Amygdala (tissue), 56 donors: ENCODE results near the gene ACD.

Source experiments
- DNase-seq, 56 donors: peaks; one replicate each; lab custom pipeline; 2025; lab: John Stamatoyannopoulos, UW

The ACD gene

GRCh38 chr16:67649494-67649931, 10.5 kb downstream of the ACD start:
- no peak for DNase-seq

GRCh38 chr16:67648764-67649407, 11.2 kb downstream of the ACD start:
- no peak for DNase-seq

GRCh38 chr16:67648088-67648763, 11.8 kb downstream of the ACD start:
- DNase-seq, result no peak

- no peak for DNase-seq
Measured at GRCh38 chr16:67647681-67648080, 12.4 kb downstream of the ACD start.

- DNase-seq, result no peak
Measured at GRCh38 chr16:67647111-67647651, 12.9 kb downstream of the ACD start.

- no peak for DNase-seq
Measured at GRCh38 chr16:67645397-67646121, 14.5 kb downstream of the ACD start.

- no peak for DNase-seq
Measured at GRCh38 chr16:67644038-67644437, 16.0 kb downstream of the ACD start.

GRCh38 chr16:67641779-67642708, 18.0 kb downstream of the ACD start:
- peak in 45 of 56 donors; percentile 13 to 80 (median 53) for DNase-seq

GRCh38 chr16:67637625-67638024, 22.4 kb downstream of the ACD start:
- DNase-seq, result no peak

GRCh38 chr16:67636713-67637112, 23.3 kb downstream of the ACD start:
- DNase-seq, result no peak

GRCh38 chr16:67632415-67633172, 27.5 kb downstream of the ACD start:
- DNase-seq, result peak in 6 of 56 donors; percentile 12 to 44 (median 24)

GRCh38 chr16:67628216-67628615, 31.8 kb downstream of the ACD start:
- no peak for DNase-seq

- no peak for DNase-seq
Measured at GRCh38 chr16:67613808-67614207, 46.3 kb downstream of the ACD start.

GRCh38 chr16:67608364-67608763, 51.7 kb downstream of the ACD start:
- no peak for DNase-seq
